Breast epithelium (tissue), 3 donors: ENCODE data around the gene PPP2R2B.

ENCODE experiments used
- CTCF ChIP-seq, 3 donors: fragments of 450-650 bp; IDR thresholded peaks; one replicate each; pipeline ENCODE4 v1.5.1; 2016 to 2017; ENCODE audit warnings: antibody characterized with exemption in 3 of 3, mild to moderate bottlenecking in 3 of 3, moderate library complexity in 3 of 3
- POLR2A ChIP-seq: fragments of 450-650 bp; IDR thresholded peaks from one replicate; pipeline ENCODE4 v1.6.1; 2016; ENCODE audit warnings: antibody characterized with exemption, mild to moderate bottlenecking, moderate library complexity

- TF ChIP-seq CTCF (IDR thresholded peaks at IDR 0.05) = peak in 2 of 3 donors; percentile 55 to 60
- TF ChIP-seq POLR2A = no peak
Observed at GRCh38 chr5:146533260-146533857, 345.2 kb downstream of the PPP2R2B start.
